Stimulated activated CD8-positive, alpha-beta memory T cell treated with anti-CD3 and anti-CD28 coated beads, Interleukin-12 subunit alpha, Interleukin-12 subunit beta, amount 100 ng/mL, for 4 hours (primary cell): ENCODE measurements around the gene RAB13.

Experiments used
- DNase-seq: peaks from one replicate; pipeline ENCODE4 v3.0.0-alpha.2; 2020; ENCODE audit warnings: low read depth

RAB13 gene

DNA sequence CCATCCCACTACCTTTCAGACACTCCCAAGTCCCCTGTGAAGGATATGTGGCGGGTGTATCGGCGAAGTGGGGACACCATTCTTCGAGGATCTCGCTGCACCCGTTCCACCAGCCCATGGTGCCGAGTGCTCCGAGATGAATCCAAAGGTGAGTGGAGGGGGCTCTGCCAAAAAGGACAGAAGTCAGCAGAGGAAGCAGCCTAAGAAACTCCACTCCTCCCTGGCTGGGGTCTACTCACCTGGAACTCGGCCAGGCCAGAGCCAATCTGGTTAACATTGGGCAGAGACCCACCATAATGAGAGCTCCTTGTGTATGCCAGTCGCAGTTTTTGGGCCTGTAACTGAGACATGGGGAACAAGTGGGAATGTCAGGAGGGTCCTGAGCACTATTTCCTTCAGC is 31.3 kb downstream of the RAB13 start:
- DNase-seq = no peak

GRCh38 chr1:153953859-153954365 is 32.2 kb downstream of the RAB13 start:
- DNase-seq = no peak

- no peak for DNase-seq
Measured at GRCh38 chr1:153951801-153952200, 34.3 kb downstream of the RAB13 start.

GRCh38 chr1:153951183-153951582 is 35.0 kb downstream of the RAB13 start:
- DNase-seq = no peak

GRCh38 chr1:153946622-153947241 is 39.4 kb downstream of the RAB13 start, which contains the start of gene DENND4B:
Gene DENND4B (minus strand): TSS chr1:153946718. CDS start chr1:153944374, 2,344 bp downstream.
- peak; percentile 68 for DNase-seq

- DNase-seq = peak; percentile 59
Measured at GRCh38 chr1:153945795-153946621, 40.1 kb downstream of the RAB13 start.

DNA sequence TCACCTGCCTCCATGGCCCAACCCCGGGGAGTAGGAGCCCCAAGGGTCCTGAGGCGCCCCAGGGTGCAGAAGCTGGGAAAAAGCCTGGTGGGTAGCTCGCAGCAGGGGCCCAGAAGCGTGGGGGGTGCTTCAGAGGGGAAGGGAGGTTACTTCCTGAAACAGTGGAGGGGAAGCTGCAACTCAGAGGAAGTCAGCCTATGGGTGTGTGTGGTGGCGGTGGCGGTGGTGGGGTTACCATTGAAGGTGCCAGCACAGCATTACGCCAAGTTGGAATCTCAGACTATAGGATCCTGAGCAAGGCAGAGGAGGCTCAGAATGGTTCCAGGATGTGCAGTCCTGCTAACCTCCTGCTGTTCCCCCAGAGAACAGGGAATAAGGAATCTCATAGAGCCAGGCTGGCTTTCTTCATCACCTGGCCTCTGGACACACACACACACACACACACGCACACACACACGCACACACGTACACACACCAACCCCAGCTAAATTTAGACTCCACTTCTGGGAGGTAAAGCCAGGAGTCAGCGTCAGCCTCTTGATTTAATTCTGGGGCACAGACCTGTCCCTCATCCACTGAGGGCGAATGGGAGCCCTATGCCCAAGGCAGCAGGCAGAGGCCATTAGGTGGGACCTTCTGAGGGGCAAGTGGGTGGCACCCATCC is 40.9 kb downstream of the RAB13 start:
- DNase-seq = peak; percentile 66

DNA sequence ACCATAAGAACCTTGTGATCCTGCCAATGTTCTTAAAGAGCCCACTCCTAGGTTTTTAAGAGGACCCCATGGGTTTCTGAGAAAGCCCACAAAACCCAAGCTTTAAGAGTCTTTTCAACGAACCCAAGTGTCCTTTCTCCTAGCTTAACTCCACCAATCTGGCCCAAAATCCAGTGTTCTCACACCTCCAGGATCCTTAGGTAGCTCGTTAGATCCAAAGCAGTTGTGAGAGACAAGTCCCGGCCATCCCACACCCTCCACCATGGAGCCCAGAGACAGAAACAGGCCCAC is 41.4 kb downstream of the RAB13 start:
- no peak for DNase-seq

GRCh38 chr1:153944005-153944826 is 41.9 kb downstream of the RAB13 start:
- DNase-seq = no peak

GRCh38 chr1:153942766-153943549 is 43.2 kb downstream of the RAB13 start:
- DNase-seq = no peak

DNA sequence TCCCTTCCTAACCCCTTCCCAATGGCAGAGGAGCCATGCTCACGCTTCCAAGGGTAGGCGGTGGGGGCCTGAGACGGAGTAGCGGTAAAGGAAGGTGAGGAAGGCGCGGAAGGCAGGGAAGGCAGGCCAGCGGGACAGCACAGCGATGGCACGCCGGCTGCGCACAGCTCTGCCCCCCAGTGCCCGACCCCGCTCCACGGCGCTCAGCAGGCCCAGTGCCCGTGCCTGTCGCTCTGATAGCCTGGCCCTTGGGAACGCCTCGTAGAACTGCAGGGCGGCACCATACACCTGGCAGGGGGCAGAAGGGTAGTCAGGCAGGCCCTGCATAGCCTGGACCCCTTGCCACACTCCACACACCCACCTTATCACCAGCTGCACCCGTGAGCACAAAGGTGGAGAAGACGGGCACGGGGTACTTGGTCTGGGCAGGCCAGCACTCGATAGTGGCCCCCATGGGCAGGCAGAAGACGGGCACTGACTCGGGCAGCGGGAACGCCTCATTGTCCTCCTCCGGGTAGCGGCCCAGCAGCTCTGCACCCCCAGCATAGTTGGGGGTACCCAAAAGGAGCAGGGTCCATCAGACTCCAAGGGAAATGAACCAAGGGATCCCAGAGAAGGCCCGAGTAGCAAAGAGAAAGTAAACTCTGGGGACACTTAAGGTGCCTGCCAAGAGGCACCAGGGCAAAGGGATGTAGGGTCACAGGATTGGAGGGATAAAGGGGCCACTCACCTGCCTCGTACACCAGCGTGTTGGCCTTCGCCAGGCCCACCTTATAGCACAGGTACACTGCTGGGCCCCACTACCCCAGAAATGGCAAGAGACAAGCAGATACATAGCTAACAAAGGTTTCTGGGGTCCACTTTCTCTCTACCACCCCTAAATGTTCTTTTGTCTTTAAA is 44.1 kb downstream of the RAB13 start:
- DNase-seq = no peak

GRCh38 chr1:153940756-153941155 is 45.4 kb downstream of the RAB13 start:
- DNase-seq = no peak

DNA sequence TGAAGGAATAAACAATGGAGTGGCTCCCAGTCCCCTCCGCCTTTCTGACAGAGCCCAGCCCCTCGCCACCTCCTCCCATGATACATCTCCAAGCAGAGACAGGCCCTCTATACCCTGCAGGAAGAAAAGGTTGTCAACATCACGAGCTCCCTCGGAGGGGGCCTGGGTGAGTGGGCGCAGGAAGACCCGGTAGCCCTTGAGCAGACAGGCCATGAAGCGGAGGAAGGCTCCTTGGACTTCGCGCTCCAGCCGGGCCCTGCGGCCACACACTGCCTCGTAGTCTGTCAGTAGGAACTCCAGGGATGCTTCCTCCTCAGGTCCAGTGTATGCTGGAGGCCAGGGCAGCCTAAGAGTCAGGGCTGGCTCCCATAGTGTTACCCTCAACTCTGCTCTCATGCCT is 46.7 kb downstream of the RAB13 start:
- no peak for DNase-seq

DNA sequence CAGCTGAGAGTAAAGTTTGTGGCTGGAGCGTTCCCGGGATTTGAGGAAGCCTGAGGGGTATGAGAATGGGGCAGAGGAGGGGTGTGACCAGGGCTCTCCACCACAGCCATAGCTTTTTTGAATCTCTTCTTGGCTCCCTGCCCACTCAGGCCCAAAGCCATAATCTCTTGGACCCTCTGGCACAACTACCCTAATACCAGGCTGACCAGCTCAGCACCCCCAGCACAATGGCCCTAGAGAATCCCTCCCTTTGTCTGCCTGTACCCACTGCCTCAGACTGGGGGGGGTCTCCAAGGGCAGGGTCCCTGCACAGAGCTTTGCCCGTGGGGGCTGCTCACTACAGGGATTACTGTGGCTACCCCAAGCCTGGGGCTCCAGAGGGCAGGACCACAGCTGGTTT is 47.1 kb downstream of the RAB13 start:
- no peak for DNase-seq

GRCh38 chr1:153937331-153937730 is 48.8 kb downstream of the RAB13 start:
- DNase-seq = no peak

GRCh38 chr1:153936011-153936802 is 49.9 kb downstream of the RAB13 start:
- DNase-seq = no peak

GRCh38 chr1:153934746-153935145 is 51.4 kb downstream of the RAB13 start:
- no peak for DNase-seq

GRCh38 chr1:153933955-153934354 is 52.2 kb downstream of the RAB13 start:
- DNase-seq = no peak

GRCh38 chr1:153933430-153933829 is 52.7 kb downstream of the RAB13 start:
- no peak for DNase-seq
